Dedifferentiated amniotic fluid mesenchymal stem cell (primary cell): ENCODE measurements around the gene GCDH.
"Not testable (repeated sequence)": the region's sequence is repeated elsewhere in the genome, so short reads cannot be mapped to it uniquely, and the experiment has no call there.

Experiments
- DNase-seq: peaks from one replicate; pipeline ENCODE4 v3.0.0-alpha.2; 2016; ENCODE audit errors: extremely low spot score

GCDH gene

DNA sequence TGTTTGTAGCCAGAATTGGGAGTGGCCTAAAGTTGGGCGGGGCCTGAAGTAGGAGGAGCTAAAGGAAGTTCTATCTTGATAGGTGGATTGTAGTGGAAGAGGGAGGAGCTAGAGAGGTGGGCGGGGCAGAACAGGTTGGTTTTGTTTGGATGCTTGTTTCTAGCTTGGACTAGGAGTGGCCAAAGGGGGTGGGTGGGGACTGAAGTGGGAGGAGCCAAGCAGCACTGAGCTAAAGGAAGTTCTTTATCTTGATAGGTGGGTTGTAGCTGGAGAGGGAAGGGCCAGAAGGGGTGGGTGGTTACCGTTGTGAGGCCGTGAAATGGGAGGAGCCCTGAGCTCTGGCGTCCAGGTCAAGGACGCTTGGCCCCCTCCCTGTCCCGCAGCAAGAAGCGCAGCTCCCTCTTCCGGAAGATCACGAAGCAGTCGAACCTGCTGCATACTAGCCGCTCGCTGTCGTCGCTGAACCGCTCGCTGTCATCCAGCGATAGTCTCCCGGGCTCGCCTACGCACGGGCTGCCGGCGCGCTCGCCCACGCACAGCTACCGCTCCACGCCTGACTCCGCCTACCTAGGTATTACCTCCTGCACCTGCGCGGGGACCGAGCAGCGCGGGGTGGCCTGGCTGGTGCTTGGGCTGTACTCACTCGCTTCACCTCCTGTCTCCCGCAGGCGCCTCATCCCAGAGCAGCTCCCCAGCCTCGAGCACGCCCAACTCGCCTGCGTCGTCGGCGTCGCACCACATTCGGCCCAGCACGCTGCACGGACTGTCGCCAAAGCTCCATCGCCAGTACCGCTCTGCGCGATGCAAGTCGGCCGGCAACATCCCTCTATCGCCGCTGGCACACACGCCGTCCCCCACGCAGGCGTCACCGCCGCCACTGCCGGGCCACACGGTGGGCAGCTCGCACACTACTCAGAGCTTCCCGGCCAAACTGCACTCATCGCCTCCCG lies 17.7 kb upstream of the GCDH start:
- no peak for DNase-seq

DNA sequence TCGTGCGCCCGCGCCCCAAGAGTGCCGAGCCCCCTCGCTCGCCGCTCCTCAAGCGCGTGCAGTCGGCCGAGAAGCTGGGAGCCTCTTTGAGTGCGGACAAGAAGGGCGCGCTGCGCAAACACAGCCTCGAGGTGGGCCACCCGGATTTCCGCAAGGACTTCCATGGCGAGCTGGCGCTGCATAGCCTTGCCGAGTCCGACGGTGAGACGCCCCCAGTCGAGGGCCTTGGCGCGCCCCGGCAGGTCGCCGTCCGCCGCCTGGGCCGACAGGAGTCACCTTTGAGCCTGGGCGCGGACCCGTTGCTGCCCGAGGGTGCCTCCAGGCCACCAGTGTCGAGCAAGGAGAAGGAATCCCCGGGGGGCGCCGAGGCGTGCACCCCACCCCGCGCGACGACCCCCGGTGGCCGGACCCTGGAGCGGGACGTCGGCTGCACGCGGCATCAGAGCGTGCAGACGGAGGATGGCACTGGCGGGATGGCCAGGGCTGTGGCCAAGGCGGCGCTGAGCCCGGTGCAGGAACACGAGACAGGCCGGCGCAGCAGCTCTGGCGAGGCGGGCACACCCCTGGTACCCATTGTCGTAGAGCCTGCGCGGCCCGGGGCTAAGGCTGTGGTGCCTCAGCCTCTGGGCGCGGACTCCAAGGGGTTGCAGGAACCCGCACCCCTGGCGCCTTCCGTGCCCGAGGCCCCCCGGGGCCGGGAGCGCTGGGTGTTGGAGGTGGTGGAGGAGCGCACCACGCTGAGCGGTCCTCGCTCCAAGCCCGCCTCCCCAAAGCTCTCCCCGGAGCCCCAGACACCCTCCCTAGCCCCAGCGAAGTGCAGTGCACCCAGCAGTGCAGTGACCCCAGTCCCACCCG lies 16.8 kb upstream of the GCDH start:
- DNase-seq: no peak

- DNase-seq: no peak
These were observed 15.9 kb upstream of the GCDH start for GRCh38 chr19:12875086-12875485.

GRCh38 chr19:12880551-12881171 lies 10.3 kb upstream of the GCDH start:
- DNase-seq: no peak

- DNase-seq: peak; percentile 92
These were observed 9.7 kb upstream of the GCDH start, which contains the start of gene DNASE2 for GRCh38 chr19:12881172-12881808. Gene DNASE2, minus strand, starts transcription at chr19:12881449. Its CDS starts 74 bp downstream, at chr19:12881375.

DNA sequence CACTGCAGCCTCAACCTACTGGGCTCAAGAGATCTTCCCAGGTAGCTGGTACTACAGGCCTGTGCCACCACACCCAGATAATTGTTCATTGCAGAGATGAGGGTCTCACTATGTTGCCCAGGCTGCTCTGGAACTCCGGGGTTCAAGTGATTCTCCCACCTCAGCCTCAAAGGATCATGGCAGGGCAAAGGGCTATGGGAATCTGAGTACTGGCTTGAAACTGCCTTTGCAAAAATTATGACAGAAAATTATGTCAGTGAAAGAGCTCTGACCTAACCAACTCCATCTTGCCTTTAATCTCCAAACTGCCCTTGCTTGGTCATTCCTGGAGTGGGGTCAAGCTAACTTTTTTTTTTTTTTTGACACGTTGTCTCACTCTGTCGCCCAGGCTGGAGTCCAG lies 8.4 kb upstream of the GCDH start:
- DNase-seq: no peak

- no peak for DNase-seq
These were observed 6.8 kb upstream of the GCDH start for GRCh38 chr19:12884202-12884601.

DNA sequence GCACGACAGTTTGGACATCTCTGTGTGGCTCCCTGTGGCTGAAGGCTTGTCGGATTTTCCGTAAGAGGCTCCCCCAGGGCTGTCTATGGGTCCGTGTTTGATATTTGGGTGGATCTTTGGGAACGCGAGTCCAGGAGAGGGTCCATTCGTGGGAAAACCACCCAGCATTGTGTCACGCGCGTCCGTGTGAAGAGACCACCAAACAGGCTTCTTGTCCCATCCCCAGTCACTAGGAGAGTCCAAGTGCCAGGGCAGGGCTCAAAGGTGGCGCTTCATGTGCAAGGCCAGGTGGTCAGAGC lies 6.4 kb upstream of the GCDH start:
- DNase-seq: no peak

DNA sequence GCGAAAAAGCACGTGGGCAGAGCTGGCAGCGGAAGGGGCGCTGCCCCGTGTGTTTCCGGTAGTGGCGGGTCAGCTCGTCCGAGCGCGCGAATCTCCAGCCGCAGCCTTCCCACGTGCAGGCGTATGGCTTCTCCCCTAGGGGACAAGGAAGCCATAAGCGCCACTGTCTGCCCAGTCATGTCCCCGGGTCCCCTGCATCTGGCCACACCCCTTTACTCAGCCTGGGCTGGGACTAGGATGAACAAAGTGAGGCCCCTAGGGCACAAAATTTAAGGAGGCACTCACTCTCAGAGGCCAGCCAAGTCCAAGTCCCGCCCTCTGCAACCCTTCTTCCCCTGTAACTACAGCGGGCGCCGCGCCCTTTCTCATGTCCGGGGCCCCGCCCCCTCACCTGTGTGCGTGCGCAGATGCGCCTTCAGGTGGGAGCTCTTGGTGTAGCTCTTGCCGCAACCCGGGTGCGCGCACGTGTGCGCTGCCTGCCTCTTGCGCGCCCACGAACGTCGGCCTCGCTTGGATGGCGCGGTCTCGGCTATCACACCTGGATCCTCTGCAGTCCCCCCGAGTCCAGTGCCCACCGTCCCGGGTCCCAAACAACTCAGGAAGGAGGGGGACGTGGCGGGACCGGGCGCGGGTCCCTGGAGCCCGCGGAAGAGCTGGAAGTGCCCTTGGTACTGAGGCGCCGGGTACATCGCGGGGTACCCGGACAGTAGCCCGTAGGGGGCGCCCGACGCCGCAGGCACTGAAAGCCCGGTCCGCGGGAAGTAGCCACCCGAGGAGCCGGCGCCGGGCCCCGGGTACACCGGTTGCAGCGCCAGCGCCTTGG lies 5.8 kb upstream of the GCDH start:
- DNase-seq: no peak

DNA sequence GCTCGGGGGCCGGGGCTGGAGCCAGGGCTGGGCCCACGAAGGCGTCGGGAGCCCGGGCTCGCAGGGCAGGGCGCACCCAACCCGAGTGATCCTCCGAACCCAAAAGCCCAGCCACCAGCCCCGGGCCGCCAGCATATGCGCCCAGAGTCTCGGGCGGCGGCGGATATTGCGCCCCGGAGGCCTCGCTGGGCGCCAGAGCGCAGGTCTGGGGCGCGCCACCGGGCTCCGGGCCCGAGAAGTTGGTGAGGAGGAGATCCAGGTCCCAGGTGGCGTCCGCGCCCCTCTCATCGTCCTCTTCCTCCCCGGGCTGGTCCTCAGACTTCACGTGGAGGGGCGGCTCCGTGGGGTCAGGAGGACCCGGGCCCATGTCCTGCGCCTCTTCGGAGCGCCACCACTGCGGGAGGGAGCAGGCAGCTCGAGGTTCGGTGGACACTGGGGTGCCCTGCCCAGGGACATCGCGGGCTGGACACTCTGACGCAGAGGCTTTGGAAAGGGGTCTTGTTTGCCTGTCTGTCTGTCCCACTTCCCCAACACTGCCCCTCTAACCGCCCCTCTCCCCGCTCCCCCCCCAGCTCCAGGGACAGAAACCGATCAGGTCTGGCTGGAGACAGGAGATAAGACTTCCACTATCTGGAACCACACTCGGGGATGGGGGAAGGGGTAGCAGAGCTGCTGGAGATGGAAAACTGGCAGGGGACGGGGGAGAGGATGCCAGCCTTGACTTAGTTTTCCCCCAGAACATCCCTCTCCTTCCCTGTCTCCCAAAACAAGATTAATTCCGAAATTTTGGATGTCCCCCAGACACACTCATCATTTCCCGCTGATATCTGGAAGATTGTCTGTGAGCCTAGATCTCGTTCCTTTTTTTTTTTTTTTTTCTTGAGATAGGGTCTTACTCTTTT lies 5.0 kb upstream of the GCDH start:
- no peak for DNase-seq

DNA sequence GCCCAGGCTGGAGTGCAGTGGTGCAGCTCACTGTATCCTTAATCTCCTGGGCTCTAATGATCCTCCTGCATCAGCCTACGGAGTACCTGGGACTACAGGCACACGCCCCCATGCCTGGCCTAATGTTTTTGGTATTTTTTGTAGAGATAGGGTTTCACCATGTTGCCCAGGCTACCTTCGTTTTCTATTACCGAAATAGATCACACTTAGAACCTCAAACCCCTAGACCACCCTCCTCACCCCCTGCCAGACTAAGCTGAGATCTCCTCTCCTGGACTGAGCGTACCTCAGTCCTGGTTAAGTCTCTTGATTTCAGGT lies 4.3 kb upstream of the GCDH start:
- DNase-seq: no peak

DNA sequence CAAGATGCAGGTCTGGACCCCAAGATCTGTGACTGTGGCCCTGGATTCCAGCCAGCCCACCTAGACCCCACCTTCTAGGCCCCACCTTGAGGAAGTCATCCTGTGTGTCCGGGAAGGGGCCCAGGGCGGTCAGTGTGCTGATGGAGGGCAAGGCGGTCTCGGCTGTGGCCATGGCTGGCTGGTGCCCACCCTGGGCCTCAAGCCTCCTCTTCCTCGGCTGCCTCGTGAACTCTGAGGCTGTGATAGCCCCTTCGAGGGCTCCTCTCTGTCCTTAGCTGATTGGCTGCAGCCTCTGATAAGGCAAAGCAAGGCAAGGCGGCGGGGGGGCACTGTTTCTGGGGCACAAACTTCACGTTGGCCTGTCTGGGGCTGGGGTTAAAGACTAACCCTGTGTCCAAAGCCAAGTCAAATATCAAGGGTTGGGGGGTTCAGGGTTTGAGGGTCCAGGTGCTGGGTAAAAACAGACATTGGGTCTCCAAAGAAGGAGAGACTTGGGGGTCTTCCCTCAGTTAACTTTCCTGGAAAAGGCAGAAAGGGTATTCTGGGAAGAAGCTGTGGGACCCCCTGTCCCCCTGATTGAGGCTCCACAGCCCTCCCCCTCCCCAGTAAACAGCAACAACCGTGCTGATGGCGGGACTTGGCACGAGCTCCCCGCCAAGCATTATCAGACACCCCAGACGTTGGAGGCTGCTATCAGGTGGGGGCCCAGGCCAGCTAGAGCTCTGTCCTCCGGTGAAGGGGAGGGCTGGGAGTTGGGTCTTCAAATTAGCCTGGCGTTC lies 3.8 kb upstream of the GCDH start, which contains the start of gene KLF1:
Gene KLF1, minus strand, starts transcription at position 233 of the 779 bp plus-strand sequence. Its CDS starts 61 bp downstream, at position 172.
- no peak for DNase-seq

- DNase-seq: no peak
These were observed 2.9 kb upstream of the GCDH start for GRCh38 chr19:12888006-12888603.

GRCh38 chr19:12890299-12890786 lies 617 bp upstream of the GCDH start:
- DNase-seq: not testable (repeated sequence)

DNA sequence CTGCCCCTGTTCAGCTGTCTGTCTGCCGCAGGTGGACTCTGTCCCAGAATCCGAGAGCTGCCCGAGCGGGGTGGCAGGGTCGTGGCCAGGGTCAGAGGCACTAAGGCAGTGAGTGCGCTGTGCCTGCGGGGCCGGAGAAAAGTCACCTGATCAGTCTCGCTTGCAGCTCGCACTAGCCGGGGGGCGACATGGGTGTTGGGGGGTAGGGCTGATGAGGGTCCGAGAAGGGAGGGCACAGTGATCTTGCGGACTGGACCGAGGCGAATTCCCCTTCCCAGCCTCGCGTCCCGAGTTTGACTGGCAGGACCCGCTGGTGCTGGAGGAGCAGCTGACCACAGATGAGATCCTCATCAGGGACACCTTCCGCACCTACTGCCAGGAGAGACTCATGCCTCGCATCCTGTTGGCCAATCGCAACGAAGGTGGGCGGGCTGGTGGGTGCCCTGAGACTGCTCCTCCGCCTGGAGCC lies 627 bp downstream of the GCDH start:
- DNase-seq: no peak

DNA sequence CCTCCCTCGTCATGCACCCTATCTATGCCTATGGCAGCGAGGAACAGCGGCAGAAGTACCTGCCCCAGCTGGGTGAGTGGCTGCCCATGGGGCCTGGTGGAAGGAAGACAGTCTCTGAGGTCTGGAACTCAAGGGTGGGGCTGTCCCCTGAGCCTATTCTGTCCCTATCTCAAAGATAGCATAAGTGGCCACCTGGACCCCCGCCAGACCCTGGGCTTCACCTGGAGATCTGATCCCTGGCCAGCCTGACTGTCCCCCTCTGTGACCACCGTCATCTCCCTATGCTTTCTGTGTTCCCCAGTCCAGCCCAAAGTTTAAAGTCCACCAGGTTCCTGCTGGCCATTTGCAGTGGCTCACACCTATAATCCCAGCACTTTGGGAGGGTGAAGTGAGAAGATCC lies 2.6 kb downstream of the GCDH start:
- no peak for DNase-seq

GRCh38 chr19:12896460-12896859 lies 5.5 kb downstream of the GCDH start:
- no peak for DNase-seq

DNA sequence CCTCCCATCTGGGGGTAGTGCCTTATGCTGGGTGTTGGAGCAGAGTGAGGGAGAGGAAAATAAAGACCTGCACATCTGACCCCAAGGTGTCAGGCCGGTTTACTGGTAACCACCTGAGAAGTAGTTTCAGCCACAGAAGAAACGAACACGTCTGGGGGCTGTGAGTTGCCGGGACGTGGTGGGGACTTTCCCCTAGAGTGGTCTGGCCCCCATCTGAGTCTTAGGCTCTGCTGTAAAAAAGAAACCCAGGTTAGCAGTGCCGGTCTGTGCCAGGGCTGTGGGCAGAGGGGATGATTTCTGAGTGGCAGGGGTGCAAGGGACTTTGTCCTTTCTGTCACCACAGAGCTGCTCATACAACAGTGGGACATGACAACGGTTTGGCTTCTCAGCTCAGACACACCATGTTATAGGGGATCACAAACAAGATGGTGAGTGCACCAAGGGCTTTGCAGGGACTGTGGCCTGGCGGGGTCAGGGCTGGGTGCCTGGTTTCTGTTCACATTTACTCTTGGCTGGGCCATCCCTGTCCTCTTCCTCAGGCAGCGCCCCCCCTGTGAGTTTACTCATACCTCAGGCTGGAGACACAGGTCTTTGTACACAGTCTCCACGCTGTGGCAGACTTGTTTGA lies 9.0 kb downstream of the GCDH start:
- DNase-seq: no peak
